Right forelimb (tissue), 1 donor: Measurements from ENCODE around the gene LRRC70.
"Not testable (repeated sequence)": the region's sequence is repeated elsewhere in the genome, so short reads cannot be mapped to it uniquely, and the experiment has no call there.

Experiments
- DNase-seq: peaks from one replicate; pipeline ENCODE4 v3.0.0-alpha.2; 2018

The LRRC70 gene, protein sequence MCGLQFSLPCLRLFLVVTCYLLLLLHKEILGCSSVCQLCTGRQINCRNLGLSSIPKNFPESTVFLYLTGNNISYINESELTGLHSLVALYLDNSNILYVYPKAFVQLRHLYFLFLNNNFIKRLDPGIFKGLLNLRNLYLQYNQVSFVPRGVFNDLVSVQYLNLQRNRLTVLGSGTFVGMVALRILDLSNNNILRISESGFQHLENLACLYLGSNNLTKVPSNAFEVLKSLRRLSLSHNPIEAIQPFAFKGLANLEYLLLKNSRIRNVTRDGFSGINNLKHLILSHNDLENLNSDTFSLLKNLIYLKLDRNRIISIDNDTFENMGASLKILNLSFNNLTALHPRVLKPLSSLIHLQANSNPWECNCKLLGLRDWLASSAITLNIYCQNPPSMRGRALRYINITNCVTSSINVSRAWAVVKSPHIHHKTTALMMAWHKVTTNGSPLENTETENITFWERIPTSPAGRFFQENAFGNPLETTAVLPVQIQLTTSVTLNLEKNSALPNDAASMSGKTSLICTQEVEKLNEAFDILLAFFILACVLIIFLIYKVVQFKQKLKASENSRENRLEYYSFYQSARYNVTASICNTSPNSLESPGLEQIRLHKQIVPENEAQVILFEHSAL

DNA sequence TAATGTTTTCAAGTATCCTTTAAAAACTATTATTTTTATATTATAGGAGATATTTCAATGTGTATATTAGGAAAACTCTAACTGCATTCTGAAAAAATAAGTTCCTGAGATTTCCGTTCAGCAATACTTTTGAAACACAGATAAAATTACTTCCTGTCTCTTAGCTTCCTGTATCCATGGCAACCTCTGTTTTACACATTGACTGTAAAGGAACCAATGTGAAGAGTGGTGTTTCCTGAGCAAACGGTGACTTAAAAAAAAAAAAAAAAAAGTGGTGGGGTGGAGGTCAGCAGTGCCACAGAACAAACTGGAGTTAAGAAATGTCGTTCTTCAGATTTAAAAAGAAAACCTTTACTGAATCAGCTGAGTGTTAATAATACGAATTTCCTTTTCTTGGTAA, at the start of gene LRRC70:
Gene LRRC70 (plus strand): TSS at position 280 of the 400 bp plus-strand sequence. CDS start 620 bp downstream, outside the sequence.
- no peak for DNase-seq

GRCh38 chr5:62533597-62533996, 45.0 kb upstream of the LRRC70 start:
- no peak for DNase-seq

GRCh38 chr5:62534461-62535236, 44.0 kb upstream of the LRRC70 start:
- DNase-seq: no peak

DNA sequence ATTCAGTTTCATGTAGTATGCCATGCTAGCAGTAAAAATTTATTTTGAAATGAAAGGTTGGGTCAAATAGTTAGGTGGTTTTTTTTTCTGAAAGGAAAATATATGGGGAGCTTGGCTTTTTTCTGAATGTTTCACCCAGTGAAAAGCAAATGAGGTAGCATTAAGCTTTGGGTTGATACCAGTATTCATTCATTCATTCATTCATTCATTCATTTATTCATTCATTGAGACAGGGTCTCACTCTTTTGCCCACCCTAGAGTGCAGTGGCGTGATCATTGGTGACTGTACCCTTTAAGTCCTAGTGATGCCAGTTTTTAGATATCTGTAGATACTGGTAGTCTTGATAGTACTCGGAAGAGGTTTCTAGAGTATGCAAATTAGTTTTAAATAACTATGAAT, 42.4 kb upstream of the LRRC70 start:
- DNase-seq: no peak

DNA sequence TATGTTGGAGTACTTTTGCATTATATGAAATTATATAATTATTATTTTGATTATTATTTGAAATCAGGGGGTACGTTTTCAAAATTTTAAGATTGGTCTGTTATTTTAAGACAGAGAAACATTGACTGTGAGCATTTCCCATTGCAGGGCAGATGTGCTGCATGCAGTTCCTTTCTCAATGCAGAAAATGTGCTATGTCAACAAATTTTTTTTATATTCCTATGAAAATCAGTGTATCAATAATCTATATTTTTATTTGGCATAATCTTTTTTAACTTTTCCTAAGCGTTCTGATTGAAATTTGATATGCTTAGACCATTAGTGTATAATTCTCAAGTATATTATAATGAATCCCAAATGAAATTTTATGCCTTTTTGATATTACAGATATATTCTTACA, 41.8 kb upstream of the LRRC70 start:
- DNase-seq: no peak

DNA sequence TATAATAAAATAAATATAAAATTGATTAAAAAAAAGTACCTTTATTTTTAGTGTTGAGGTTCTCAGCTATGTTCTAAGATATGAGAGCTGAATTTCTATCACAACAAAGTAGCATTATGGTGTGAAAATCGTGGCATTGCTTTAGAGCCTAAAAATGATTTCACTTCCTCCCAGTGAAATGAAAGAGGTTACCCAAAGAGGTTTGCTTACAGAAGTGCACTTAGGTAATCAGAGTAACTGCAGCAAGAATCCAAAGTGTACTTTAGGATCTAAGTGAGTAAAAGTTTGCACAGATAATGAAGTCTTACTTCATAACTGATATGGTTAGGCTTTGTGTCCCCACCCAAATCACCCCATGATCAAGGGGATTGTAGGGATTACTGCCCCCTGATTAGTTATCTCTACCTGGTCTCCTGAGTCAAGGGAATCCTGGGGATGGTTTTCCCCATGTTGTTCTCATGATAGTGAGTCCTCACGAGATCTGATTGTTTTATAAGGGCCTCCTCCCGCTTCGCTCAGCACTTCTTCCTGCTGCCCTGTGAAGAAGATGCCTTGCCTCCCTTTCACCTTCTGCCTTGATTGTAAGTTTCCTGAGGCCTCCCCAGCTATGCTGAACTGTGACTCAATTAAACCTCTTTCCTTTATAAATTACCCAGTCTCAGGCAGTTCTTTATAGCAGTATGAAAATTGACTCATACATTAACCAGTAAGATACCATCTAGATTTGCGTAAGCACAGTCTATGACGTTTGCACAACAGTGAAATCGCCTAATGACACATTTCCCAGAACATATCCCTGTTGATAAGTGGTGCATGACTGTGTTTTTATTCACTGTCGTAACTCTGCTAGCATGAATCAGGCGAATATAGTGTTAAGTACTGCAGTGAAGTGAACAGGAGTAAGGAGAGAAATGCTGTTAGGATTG, 40.3 kb upstream of the LRRC70 start:
- DNase-seq: no peak

DNA sequence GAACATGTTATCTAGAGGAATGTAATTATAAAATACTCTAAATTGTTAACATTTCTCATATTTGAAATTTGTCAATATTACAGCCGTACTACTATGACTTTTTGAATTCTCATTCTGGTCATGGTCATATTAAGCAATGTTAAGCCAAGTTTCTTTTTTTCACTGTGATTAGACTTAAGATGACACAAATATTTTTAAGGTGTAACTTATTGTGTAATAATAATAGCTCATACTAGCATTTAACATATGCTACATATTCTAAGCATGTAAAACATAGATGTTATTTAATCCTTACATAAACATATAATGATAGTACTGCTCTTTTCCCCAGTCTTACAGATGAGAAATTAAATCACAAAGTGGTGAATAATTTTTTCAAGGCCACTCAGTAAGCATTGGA, 35.9 kb upstream of the LRRC70 start:
- no peak for DNase-seq

- DNase-seq: no peak
Observed at GRCh38 chr5:62547945-62548630, 30.5 kb upstream of the LRRC70 start.

DNA sequence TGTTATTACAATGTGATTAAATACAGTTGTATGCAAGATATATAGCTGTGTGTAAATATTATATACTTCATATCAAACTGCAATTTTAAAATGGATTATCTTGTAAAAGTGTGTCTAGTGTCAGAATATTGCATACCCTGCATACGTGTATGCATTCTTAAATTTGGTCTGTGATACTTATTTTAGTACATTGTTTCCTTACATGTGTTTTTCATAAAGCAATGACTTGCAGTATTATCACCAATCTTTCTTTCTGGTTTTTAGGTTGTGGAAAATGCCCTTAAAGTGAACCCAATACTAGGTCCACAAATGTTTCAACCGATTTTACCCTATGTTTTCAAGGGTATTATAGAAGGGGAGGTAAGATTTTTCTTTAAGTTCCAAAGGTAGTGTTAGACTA, 28.5 kb upstream of the LRRC70 start:
- DNase-seq: no peak

GRCh38 chr5:62555930-62556329, 22.7 kb upstream of the LRRC70 start:
- DNase-seq: no peak

GRCh38 chr5:62558941-62559340, 19.7 kb upstream of the LRRC70 start:
- DNase-seq: no peak

DNA sequence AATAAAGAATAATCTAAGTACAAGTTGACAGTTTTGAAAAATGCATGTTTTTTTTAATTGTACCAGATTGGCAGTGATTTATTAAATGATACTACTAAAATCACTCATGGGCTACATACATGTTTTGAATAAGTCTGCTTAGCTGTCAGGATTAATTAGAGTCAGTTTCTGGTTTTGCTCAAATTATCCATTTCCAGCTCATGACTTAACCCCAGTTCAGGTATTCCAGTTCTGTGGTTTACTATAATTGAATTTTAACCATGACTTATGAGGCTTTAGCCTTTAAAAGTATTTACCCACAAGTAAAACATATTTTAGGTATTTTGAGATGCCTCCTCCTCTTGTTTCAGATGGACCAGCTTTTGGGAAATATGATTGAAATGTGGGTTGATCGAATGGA, 17.8 kb upstream of the LRRC70 start:
- DNase-seq: no peak

GRCh38 chr5:62561896-62562295, 16.7 kb upstream of the LRRC70 start:
- DNase-seq: no peak

GRCh38 chr5:62562867-62563266, 15.8 kb upstream of the LRRC70 start:
- no peak for DNase-seq

- DNase-seq: no peak
Observed at GRCh38 chr5:62564101-62564500, 14.5 kb upstream of the LRRC70 start.

- DNase-seq: not testable (repeated sequence)
Observed at GRCh38 chr5:62565740-62566139, 12.9 kb upstream of the LRRC70 start.

DNA sequence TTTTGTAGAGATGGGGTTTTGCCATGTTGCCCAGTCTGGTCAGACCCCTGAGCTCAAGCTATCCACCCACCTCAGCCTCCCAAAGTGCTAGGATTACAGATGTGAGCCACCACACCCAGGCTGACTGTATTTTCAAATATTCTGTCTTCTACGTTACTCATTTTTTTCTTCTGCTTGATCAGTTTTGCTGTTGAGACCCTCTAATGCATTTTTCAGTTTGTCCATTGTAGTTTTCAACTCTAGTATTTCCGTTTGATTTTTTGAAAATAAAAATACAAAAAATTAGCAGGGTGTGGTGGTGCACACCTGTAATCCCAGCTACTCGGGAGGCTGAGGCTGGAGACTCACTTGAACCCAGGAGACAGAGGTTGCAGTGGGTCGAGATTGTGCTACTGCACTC, 10.5 kb upstream of the LRRC70 start:
- no peak for DNase-seq

GRCh38 chr5:62568800-62569432, 9.7 kb upstream of the LRRC70 start:
- DNase-seq: no peak

DNA sequence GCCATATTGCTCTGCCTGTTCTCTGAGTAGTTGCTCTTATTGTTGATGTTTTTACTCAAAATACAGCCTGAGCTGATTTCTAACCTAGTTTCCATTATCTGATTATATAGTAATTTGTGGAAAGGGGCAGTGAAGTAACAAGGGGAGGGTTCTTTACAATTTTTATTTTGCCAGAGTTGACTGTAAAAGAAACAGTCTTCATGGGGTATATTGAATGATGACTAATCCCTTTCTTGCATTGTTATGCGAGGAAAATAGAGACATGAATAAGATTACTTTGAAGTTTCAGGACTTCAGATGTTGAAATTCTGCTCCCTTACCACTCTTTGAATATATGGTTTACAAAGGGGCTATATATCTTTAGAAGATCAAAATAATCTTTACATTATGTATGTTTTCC, 9.1 kb upstream of the LRRC70 start:
- DNase-seq: no peak

- no peak for DNase-seq
Observed at GRCh38 chr5:62572918-62573514, 5.6 kb upstream of the LRRC70 start.

- no peak for DNase-seq
Observed at GRCh38 chr5:62574599-62574998, 4.0 kb upstream of the LRRC70 start.
